HepG2 (cell line): ENCODE data around the gene SNCAIP. TPM values are rescaled to one million over a fixed set of nuclear protein-coding genes. Genes with fewer than 3 reads are reported as not detected.

Experiments
- ATAC-seq: fragments of 200-7000 bp; cut with Tn5 transposase; 3 replicates; pipeline ENCODE4 v1.9.1; 2020; ENCODE audit warnings: mild to moderate bottlenecking, moderate library complexity
- BruUV-seq: library from RNA; stranded (reverse); fragments of 400-500 nt; replicated peaks from 2 replicates; lab custom pipeline; 2021; lab: Mats Ljungman, UMichigan
- CTCF ChIA-PET: fragments of 300-600 bp; formaldehyde crosslinking; extraction: SDS; loops from one replicate; lab custom pipeline; 2021; ENCODE audit warnings: low total read pairs, inconsistent platforms, low intra/inter-chr PET ratio; lab: Yijun Ruan, JAX
- POLR2A ChIA-PET: fragments of 350-600 bp; sonication (Branson Sonifier 250); formaldehyde crosslinking; loops from one replicate; lab custom pipeline; 2020; ENCODE audit warnings: antibody characterized with exemption, inconsistent platforms; lab: Yijun Ruan, JAX
- DNase-seq: peaks from one replicate; pipeline ENCODE4 v3.0.0-alpha.2; 2015; ENCODE audit warnings: low spot score
- FAIRE-seq: peaks from 3 replicates; lab custom pipeline; 2011; peaks lifted over from hg19 to GRCh38; lab: Jason Lieb, UNC
- H2AFZ ChIP-seq: one replicate; pipeline ENCODE4 v1.6.1; 2011; ENCODE audit warnings: low read length, inconsistent platforms
- H3K27ac ChIP-seq: fragments of 300-600 bp; 3 replicates; pipeline ENCODE4 v1.8.0; 2011; ENCODE audit warnings: mixed run types, mild to moderate bottlenecking, mixed read lengths, low read length, inconsistent platforms; ENCODE audit not compliant: insufficient read depth; ENCODE audit errors: extremely low read length
- H3K27me3 ChIP-seq, 2 experiments: fragments of 200-600 bp in 1 of 2; 2 replicates in 1 of 2; 3 replicates in 1 of 2; pipeline versions ENCODE4 v1.6.0 to v1.8.0; 2011; ENCODE audit warnings: low read length in 2 of 2, mild to moderate bottlenecking in 2 of 2, moderate library complexity in 2 of 2, inconsistent platforms in 1 of 2; ENCODE audit not compliant: insufficient read depth in 2 of 2, control insufficient read depth in 1 of 2
- H3K36me3 ChIP-seq, 2 experiments: fragments of 200-600 bp in 1 of 2; replicated peaks in 1 of 2; 2 replicates in 1 of 2; 3 replicates in 1 of 2; pipeline versions ENCODE4 v1.5.1 to v1.8.0; 2011; ENCODE audit warnings: low read length in 2 of 2, inconsistent platforms in 1 of 2; ENCODE audit not compliant: insufficient read depth in 2 of 2, control insufficient read depth in 1 of 2
- H3K4me1 ChIP-seq: 2 replicates; pipeline ENCODE4 v1.5.1; 2012; ENCODE audit warnings: low read length, inconsistent platforms; ENCODE audit not compliant: insufficient read depth
- H3K4me2 ChIP-seq: 2 replicates; pipeline ENCODE4 v1.6.0; 2011; ENCODE audit warnings: low read depth, low read length, inconsistent platforms
- H3K4me3 ChIP-seq, 3 experiments: fragments of 200-600 bp in 1 of 3; sonication (generic), shearing (Covaris generic) in 1 of 3; replicated peaks in 1 of 3; 2 replicates each; pipeline ENCODE4 v1.5.1; 2011 to 2016; ENCODE audit warnings: low read length in 3 of 3, inconsistent platforms in 2 of 3, low read depth in 2 of 3, mild to moderate bottlenecking in 2 of 3, control low read depth in 1 of 3, mixed read lengths in 1 of 3; ENCODE audit not compliant: insufficient read depth in 1 of 3
- H3K79me2 ChIP-seq: one replicate; pipeline ENCODE4 v1.6.1; 2011; ENCODE audit warnings: low read length, inconsistent platforms; ENCODE audit not compliant: insufficient read depth
- H3K9ac ChIP-seq: 2 replicates; pipeline ENCODE4 v1.6.0; 2011; ENCODE audit warnings: mild to moderate bottlenecking, low read depth, low read length, inconsistent platforms; ENCODE audit not compliant: insufficient read depth
- H3K9me3 ChIP-seq: 2 replicates; pipeline ENCODE4 v1.5.1; 2012; ENCODE audit warnings: mild to moderate bottlenecking, low read length
- H4K20me1 ChIP-seq: 2 replicates; pipeline ENCODE4 v1.6.0; 2011; ENCODE audit warnings: inconsistent platforms, mild to moderate bottlenecking, low read length, moderate library complexity; ENCODE audit not compliant: insufficient read depth
- BRD4 ChIP-seq: sonication (generic); formaldehyde crosslinking; IDR thresholded peaks from 2 replicates; pipeline ENCODE4 v1.4.0; 2020; ENCODE audit warnings: missing genetic modification reagents
- HMGXB3 ChIP-seq: sonication (generic); formaldehyde crosslinking; IDR thresholded peaks from 2 replicates; pipeline ENCODE4 v1.4.0; 2020; ENCODE audit warnings: missing genetic modification reagents, borderline replicate concordance
- NR2F1 ChIP-seq, 2 experiments: fragments of 450-650 bp in 1 of 2; formaldehyde crosslinking in 1 of 2; IDR thresholded peaks; 2 replicates each; pipeline versions ENCODE4 v1.5.0 to v1.6.1; 2016 to 2020; ENCODE audit warnings: mild to moderate bottlenecking in 1 of 2, missing compliant biosample characterization in 1 of 2, missing genetic modification reagents in 1 of 2, moderate library complexity in 1 of 2
- TRAFD1 ChIP-seq: sonication (generic); formaldehyde crosslinking; IDR thresholded peaks from 2 replicates; pipeline ENCODE4 v1.5.1; 2020; ENCODE audit warnings: missing genetic modification reagents, mild to moderate bottlenecking, borderline replicate concordance
- ZNF234 ChIP-seq: sonication (generic); formaldehyde crosslinking; conservative IDR thresholded peaks from 2 replicates; pipeline ENCODE4 v1.5.1; 2020; ENCODE audit warnings: mild to moderate bottlenecking, missing genetic modification reagents
- ZNF329 ChIP-seq: sonication (generic); formaldehyde crosslinking; IDR thresholded peaks from 2 replicates; pipeline ENCODE4 v1.9.0; 2021; ENCODE audit warnings: low read depth, mild to moderate bottlenecking, missing genetic modification reagents
- ZNF652 ChIP-seq: IDR thresholded peaks from 2 replicates; pipeline ENCODE4 v1.6.1; 2016; ENCODE audit warnings: low read depth, borderline replicate concordance
- ZNF670 ChIP-seq: sonication (generic); formaldehyde crosslinking; IDR thresholded peaks from 2 replicates; pipeline ENCODE4 v1.8.0; 2022; ENCODE audit warnings: mild to moderate bottlenecking, missing genetic modification reagents, borderline replicate concordance
- ZNF781 ChIP-seq: sonication (generic); formaldehyde crosslinking; IDR thresholded peaks from 2 replicates; pipeline ENCODE4 v1.5.1; 2020; ENCODE audit warnings: borderline replicate concordance, mild to moderate bottlenecking, missing genetic modification reagents; ENCODE audit errors: not compliant biosample characterization
- ZSCAN29 ChIP-seq: sonication (generic); formaldehyde crosslinking; conservative IDR thresholded peaks from 2 replicates; pipeline ENCODE4 v1.4.0; 2020; ENCODE audit warnings: mild to moderate bottlenecking, missing genetic modification reagents
- WGBS: methylation state at CpG from one replicate; pipeline ENCODE4 v1.1.6; 2017; ENCODE audit warnings: low lambda C conversion rate; 5-methylcytosine and 5-hydroxymethylcytosine counted together
- in situ Hi-C: cut with HindIII; loops from 2 replicates; pipeline ENCODE4 v1.10.0; 2017; ENCODE audit warnings: low pct_unique_long_range_greater_than_20kb; ENCODE audit not compliant: extremely low pct_ligation_motif_present
- intact Hi-C: fragments of 100-400 bp; cut with micrococcal nuclease; formaldehyde crosslinking; loops from one replicate; pipeline ENCODE4 v1.10.0; 2022; ENCODE audit not compliant: unreplicated experiment
- polyA plus RNA-seq, 8 experiments: library from polyadenylated mRNA; depleted of rRNA in 3 of 8; stranded (reverse) in 7 of 8; unstranded in 1 of 8; fragments of >200 nt; fragmentation: Illumina TruSeq in 4 of 8; extraction: Trizol in 4 of 8; gene quantifications; 2 replicates each; pipeline versions ENCODE4 v1.2.1 to v1.2.3, GENCODE V29; 2011 to 2016; ENCODE audit warnings: low read depth in 4 of 8, missing spikeins in 1 of 8, mixed read lengths in 1 of 8; ENCODE audit not compliant: insufficient read depth in 1 of 8
- total RNA-seq, 5 experiments: library from RNA; depleted of rRNA; stranded (reverse); fragments of >200 nt; fragmentation: Illumina TruSeq; extraction: Trizol; gene quantifications; 2 replicates each; pipeline ENCODE4 v1.2.3, GENCODE V29; 2016; ENCODE audit warnings: low read depth in 1 of 5
- TF ChIP-seq, protein P1 (sequence below): sonication (generic); formaldehyde crosslinking; IDR thresholded peaks from 2 replicates; pipeline ENCODE4 v1.5.1; 2020; ENCODE audit warnings: missing genetic modification reagents, mild to moderate bottlenecking, borderline replicate concordance
- TF ChIP-seq, protein P2 (sequence below): fragments of 450-650 bp; IDR thresholded peaks from 2 replicates; pipeline ENCODE4 v1.6.1; 2016

SNCAIP gene
- total and polyA plus RNA-seq, 2 of the 13 experiments (the other 11 are each of a cell fraction or from before 2014, with no cell fraction given) = not detected

GRCh38 chr5:122323738-122324137 lies 11.7 kb downstream of the SNCAIP start:
- Histone ChIP-seq H3K27me3 (no peaks in the 10 kb centered on the region; a peak in 1 of 5 replicates), H3K79me2 (no peaks in the 10 kb centered on the region), H4K20me1 (no peaks in the 10 kb centered on the region), H2AFZ (no peak overlapping the region), H3K9me3 (no peaks in the 10 kb centered on the region), H3K9ac (no peak overlapping the region), H3K4me1 (no peaks in the 10 kb centered on the region), H3K4me2 (no peak overlapping the region), H3K36me3 (no peaks in the 10 kb centered on the region), H3K27ac (no peak overlapping the region), H3K4me3 (no peak overlapping the region)
- in situ Hi-C loops = no loop called here
- no TSS peak for BruUV-seq
- FAIRE-seq = no peak
- ChIA-PET CTCF (no interaction called here), POLR2A (no interaction called here)
- 20% methylated on average over 4 of the region's 4 CpGs for WGBS
- no peak for ATAC-seq
- no peak for TF ChIP-seq BRD4 (CRISPR knock-in tag)
- TF ChIP-seq, protein P1, sequence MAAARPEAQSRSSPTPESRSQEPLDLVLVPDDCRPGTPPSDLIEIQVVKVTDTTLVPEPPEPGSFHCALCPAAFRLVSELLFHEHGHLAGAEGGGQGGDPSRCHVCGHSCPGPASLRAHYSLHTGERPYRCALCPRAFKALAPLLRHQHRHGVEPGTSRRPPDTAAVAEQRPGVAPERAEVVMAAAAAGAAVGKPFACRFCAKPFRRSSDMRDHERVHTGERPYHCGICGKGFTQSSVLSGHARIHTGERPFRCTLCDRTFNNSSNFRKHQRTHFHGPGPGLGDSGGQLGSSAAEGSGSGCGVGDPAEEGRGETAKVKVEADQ (CRISPR knock-in tag) = no peak
- TF ChIP-seq TRAFD1 = no peak
- no peak for TF ChIP-seq ZNF670
- TF ChIP-seq, protein P2, sequence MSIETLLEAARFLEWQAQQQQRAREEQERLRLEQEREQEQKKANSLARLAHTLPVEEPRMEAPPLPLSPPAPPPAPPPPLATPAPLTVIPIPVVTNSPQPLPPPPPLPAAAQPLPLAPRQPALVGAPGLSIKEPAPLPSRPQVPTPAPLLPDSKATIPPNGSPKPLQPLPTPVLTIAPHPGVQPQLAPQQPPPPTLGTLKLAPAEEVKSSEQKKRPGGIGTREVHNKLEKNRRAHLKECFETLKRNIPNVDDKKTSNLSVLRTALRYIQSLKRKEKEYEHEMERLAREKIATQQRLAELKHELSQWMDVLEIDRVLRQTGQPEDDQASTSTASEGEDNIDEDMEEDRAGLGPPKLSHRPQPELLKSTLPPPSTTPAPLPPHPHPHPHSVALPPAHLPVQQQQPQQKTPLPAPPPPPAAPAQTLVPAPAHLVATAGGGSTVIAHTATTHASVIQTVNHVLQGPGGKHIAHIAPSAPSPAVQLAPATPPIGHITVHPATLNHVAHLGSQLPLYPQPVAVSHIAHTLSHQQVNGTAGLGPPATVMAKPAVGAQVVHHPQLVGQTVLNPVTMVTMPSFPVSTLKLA = no peak
- TF ChIP-seq ZNF781 = no peak
- no peak for TF ChIP-seq ZNF329 (CRISPR knock-in tag)
- no peak for TF ChIP-seq NR2F1 (CRISPR knock-in tag; IDR thresholded peaks at IDR 0.05)
- no peak for TF ChIP-seq HMGXB3 (CRISPR knock-in tag)
- TF ChIP-seq ZNF234 = no peak
- no peak for TF ChIP-seq ZNF652 (CRISPR knock-in tag)
- no peak for TF ChIP-seq ZSCAN29
- intact Hi-C loops = no loop called here
- no peak for DNase-seq
